Measurements from ENCODE around the gene PLA2G4E. TPM values are rescaled to one million over a fixed set of nuclear protein-coding genes. Genes with fewer than 3 reads are reported as not detected.

The PLA2G4E gene
- total RNA-seq, 4 donors from 2014 or later: not detected

DNA sequence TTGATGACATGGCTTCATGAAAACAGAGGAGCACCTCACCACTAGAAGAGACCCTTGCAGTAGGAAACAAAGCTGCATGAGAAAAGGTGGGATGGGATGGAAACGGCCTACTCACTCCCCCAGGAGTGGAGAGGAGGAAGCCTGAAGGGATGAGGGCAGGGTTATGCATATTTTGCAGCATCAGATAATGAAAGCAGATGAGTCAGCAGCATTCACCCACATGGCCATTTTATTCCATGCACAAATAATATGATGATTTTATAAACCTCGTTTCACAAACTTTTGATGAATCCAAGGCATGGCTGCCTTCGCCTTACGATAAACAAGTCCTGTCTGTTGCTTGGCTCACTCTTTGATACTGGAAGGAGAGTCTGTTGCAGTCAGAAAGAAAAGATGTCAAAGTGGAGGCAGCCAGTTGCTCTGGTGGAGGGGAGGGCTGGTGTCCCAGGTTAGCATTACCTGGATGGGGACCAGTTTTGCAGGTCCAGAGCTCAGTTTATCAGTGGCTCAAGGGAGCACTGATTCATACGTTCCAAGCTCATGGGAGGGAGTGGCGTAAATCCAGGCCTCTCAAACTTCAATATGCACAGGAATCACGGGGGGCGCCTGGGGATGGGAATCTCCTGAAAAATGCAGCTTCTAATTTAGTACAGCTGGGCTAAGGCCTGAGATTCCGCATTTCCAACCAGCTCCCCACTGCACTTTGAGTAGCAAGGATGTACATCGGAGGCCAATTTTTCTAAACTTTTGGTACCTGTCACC is 39.3 kb downstream of the PLA2G4E start:
- H3K27ac ChIP-seq (replicated peaks in 1 of 4): no peak overlapping the region
- intact Hi-C loops (cut with DNase I): no loop called here
- no peak for TF ChIP-seq POLR2AphosphoS5 (IDR thresholded peaks at IDR 0.05)
- H3K27me3 ChIP-seq: peaks cover 0 to 5% (median 0%) of the 10 kb centered on the region in 4 donors
- WGBS: 86% methylated on average over 10 of the region's 10 CpGs
- H3K4me3 ChIP-seq: no peak overlapping the region
- DNase-seq (ENCODE audit: extremely low spot score): no peak
- no peaks in the 10 kb centered on the region for H3K9me3 ChIP-seq
- H3K4me1 ChIP-seq: peaks cover 0 to 8% (median 8%) of the 10 kb centered on the region in 4 donors
- H3K36me3 ChIP-seq: no peaks in the 10 kb centered on the region

DNA sequence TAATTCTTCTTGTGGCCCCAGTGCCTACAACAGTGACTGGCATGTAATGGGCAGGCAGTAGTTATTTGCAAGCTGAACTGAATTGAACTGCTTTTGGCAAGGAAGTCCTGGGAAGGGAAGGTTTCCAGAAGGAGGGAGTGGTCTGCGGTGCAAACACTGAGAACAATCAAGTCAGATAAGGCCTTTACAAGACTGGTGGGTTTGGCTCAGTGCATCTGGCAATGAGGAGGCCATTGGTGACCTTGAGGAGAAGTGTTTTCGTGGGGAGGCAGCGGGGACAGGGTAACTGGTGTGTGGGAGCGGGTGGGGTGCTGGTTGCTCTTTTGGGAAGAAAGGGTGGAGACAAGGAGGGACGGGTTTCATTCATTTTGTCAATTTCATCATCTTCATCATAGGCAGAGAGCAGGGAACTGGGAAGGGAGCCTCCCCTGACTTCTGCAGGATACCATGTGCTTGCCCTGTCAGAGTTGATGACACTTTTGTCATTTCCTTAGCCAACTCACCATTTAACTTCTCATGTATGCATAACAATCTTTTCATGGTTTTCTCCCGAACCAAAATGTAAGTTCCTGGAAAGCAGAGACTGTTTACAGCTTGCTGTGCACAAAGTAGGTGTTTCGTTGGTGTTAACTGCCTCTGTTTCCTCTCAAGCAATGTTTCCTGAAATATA is 40.1 kb downstream of the PLA2G4E start:
- intact Hi-C loops (cut with DNase I): no loop called here
- H3K27ac ChIP-seq (replicated peaks in 1 of 4): no peak overlapping the region
- H3K4me3 ChIP-seq: no peak overlapping the region
- 83% methylated on average over 7 of the region's 7 CpGs for WGBS
- TF ChIP-seq EP300 (IDR thresholded peaks at IDR 0.05) (no peak), POLR2A (IDR thresholded peaks at IDR 0.05; ENCODE audit: low read depth) (no peak), POLR2AphosphoS5 (IDR thresholded peaks at IDR 0.05) (no peak)
- TF ChIP-seq, protein P1, sequence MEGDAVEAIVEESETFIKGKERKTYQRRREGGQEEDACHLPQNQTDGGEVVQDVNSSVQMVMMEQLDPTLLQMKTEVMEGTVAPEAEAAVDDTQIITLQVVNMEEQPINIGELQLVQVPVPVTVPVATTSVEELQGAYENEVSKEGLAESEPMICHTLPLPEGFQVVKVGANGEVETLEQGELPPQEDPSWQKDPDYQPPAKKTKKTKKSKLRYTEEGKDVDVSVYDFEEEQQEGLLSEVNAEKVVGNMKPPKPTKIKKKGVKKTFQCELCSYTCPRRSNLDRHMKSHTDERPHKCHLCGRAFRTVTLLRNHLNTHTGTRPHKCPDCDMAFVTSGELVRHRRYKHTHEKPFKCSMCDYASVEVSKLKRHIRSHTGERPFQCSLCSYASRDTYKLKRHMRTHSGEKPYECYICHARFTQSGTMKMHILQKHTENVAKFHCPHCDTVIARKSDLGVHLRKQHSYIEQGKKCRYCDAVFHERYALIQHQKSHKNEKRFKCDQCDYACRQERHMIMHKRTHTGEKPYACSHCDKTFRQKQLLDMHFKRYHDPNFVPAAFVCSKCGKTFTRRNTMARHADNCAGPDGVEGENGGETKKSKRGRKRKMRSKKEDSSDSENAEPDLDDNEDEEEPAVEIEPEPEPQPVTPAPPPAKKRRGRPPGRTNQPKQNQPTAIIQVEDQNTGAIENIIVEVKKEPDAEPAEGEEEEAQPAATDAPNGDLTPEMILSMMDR (IDR thresholded peaks at IDR 0.05): no peak
- H3K27me3 ChIP-seq: peaks cover 0 to 6% (median 0%) of the 10 kb centered on the region in 4 donors
- H3K9me3 ChIP-seq: no peaks in the 10 kb centered on the region
- DNase-seq (ENCODE audit: extremely low spot score): no peak
- no peaks in the 10 kb centered on the region for H3K36me3 ChIP-seq
- H3K4me1 ChIP-seq: peaks cover 0 to 8% (median 8%) of the 10 kb centered on the region in 4 donors

DNA sequence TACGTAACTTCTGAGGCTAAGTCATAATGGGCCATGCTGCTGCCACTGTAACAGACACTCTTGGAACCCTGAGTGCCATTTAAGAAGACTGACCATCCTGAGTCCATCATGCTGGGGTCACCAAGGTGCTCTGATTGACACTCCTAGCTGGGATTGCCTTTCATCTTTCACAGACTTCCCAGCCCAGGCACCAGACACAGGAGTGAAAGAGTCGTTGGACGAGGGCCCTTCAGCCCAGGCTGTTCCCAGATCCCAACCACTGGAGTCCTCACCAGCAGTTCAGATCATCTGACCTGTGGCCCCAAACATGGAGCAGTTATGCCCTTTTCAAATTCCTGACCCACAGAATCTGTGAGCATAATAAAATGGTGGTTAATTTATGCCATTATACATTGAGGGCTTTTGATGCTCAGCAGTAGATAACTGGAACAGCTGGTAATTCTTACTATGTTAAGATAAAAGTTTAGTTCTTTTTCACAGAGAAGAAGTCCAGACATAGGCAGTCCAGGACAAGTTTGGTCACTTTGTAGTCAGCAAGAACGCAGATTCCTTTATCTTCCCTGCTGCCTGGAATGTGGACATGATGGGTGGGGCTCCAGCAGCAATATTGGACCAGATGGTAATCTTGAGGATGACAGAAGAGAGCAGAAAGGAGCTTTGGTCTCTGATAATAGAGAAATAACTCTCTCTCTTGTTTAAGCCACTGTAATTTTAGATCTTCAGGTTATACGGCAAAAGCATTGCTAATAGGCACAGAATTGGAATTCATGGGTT is 41.2 kb downstream of the PLA2G4E start:
- TF ChIP-seq, protein P1 (IDR thresholded peaks at IDR 0.05): no peak
- TF ChIP-seq POLR2AphosphoS5 (IDR thresholded peaks at IDR 0.05) (no peak), POLR2A (IDR thresholded peaks at IDR 0.05; ENCODE audit: low read depth) (no peak), EP300 (IDR thresholded peaks at IDR 0.05) (no peak)
- no peak overlapping the region for H3K27ac ChIP-seq (replicated peaks in 1 of 4)
- intact Hi-C loops (cut with DNase I): no loop called here
- H3K9me3 ChIP-seq: no peaks in the 10 kb centered on the region
- H3K36me3 ChIP-seq: no peaks in the 10 kb centered on the region
- H3K4me3 ChIP-seq: no peak overlapping the region
- peaks cover 0 to 8% (median 8%) of the 10 kb centered on the region in 4 donors for H3K4me1 ChIP-seq
- H3K27me3 ChIP-seq: peaks cover 0 to 6% (median 0%) of the 10 kb centered on the region in 4 donors
- 84% methylated on average over 5 of the region's 5 CpGs for WGBS
- DNase-seq (ENCODE audit: extremely low spot score): no peak

DNA sequence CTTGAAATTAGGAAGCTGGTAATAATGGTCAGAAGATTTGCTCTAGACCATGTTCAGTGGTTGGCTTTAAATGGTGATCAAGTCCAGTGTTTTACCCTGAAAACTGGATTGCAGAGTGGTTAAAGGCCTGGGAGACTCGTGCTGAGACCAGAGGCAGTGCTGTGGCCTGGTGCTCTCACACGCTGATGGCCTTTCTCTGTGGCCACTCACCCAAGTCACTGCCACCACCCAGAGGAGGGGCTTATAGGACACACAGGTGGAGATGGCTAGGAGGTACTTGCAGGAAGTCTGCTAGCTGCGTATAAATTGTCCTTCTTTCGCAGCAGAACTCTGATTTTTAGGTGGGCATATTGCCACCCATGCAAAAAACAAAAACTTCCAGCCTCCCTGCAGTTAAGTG is 42.3 kb downstream of the PLA2G4E start:
- intact Hi-C loops (cut with DNase I): no loop called here
- no peaks in the 10 kb centered on the region for H3K36me3 ChIP-seq
- WGBS: 87% methylated on average over 4 of the region's 4 CpGs
- no peak overlapping the region for H3K27ac ChIP-seq (replicated peaks in 1 of 4)
- DNase-seq (ENCODE audit: extremely low spot score): no peak
- H3K9me3 ChIP-seq: no peaks in the 10 kb centered on the region
- peaks cover 0 to 6% (median 0%) of the 10 kb centered on the region in 4 donors for H3K27me3 ChIP-seq
- peaks cover 0 to 8% (median 8%) of the 10 kb centered on the region in 4 donors for H3K4me1 ChIP-seq
- no peak overlapping the region for H3K4me3 ChIP-seq
- TF ChIP-seq, protein P1 (IDR thresholded peaks at IDR 0.05): no peak
- no peak for TF ChIP-seq POLR2A (IDR thresholded peaks at IDR 0.05; ENCODE audit: low read depth)
- TF ChIP-seq POLR2AphosphoS5 (IDR thresholded peaks at IDR 0.05): no peak
- TF ChIP-seq EP300 (IDR thresholded peaks at IDR 0.05): no peak

Measured in esophagus muscularis mucosa (tissue), 4 donors.